SK-N-SH (cell line): ENCODE data around the gene CYP2W1. TPM values are rescaled to one million over a fixed set of nuclear protein-coding genes. Genes with fewer than 3 reads are reported as not detected.

Source experiments
- CTCF ChIA-PET: fragments of 300-600, 350-600 bp; formaldehyde crosslinking; extraction: SDS; loops from one replicate; lab custom pipeline; 2021; lab: Yijun Ruan, JAX
- POLR2A ChIA-PET: fragments of 350-600 bp; sonication (Branson Sonifier 250); formaldehyde crosslinking; extraction: SDS; loops from one replicate; lab custom pipeline; 2020; ENCODE audit warnings: antibody characterized with exemption, inconsistent platforms; lab: Yijun Ruan, JAX
- DNase-seq: peaks from one replicate; pipeline ENCODE4 v3.0.0; 2012
- H2AFZ ChIP-seq: fragments of 200-600 bp; sonication (generic); 2 replicates; pipeline ENCODE4 v1.8.1; 2016; ENCODE audit warnings: antibody characterized with exemption, mild to moderate bottlenecking, low read depth
- H3F3A ChIP-seq: fragments of 200-600 bp; sonication (generic); replicated peaks from 2 replicates; pipeline ENCODE3; 2016; ENCODE audit warnings: antibody characterized with exemption, mild to moderate bottlenecking; ENCODE audit not compliant: insufficient read depth
- H3K27ac ChIP-seq, 2 experiments: fragments of 200-500 bp in 1 of 2; fragments of 200-600 bp in 1 of 2; sonication (Bioruptor generic) in 1 of 2; sonication (generic), shearing (Covaris generic) in 1 of 2; 2 replicates each; pipeline versions ENCODE4 v1.5.1 to v1.6.1; 2014 to 2016; ENCODE audit warnings: low read depth in 2 of 2, inconsistent platforms in 1 of 2, low read length in 1 of 2, mild to moderate bottlenecking in 1 of 2, mixed read lengths in 1 of 2
- H3K27me3 ChIP-seq: fragments of 200-600 bp; sonication (generic), shearing (Covaris generic); 2 replicates; pipeline ENCODE4 v1.6.1; 2016; ENCODE audit warnings: mixed run types; ENCODE audit not compliant: insufficient read depth
- H3K36me3 ChIP-seq, 2 experiments: fragments of 200-500 bp in 1 of 2; fragments of 200-600 bp in 1 of 2; sonication (Bioruptor generic) in 1 of 2; sonication (generic) in 1 of 2; replicated peaks in 1 of 2; 2 replicates each; pipeline versions ENCODE3 to v1.5.1; 2014 to 2016; ENCODE audit warnings: low read length in 1 of 2, mild to moderate bottlenecking in 1 of 2; ENCODE audit not compliant: insufficient read depth in 2 of 2, control insufficient read depth in 1 of 2
- H3K4me1 ChIP-seq, 2 experiments: fragments of 200-500 bp in 1 of 2; fragments of 200-600 bp in 1 of 2; sonication (Bioruptor generic) in 1 of 2; sonication (generic), shearing (Covaris generic) in 1 of 2; 2 replicates each; pipeline versions ENCODE4 v1.5.1 to v1.6.1; 2014 to 2016; ENCODE audit warnings: low read depth in 1 of 2, low read length in 1 of 2, mixed run types in 1 of 2; ENCODE audit not compliant: insufficient read depth in 2 of 2, control insufficient read depth in 1 of 2
- H3K4me2 ChIP-seq: fragments of 200-600 bp; sonication (generic), shearing (Covaris generic); 2 replicates; pipeline ENCODE4 v1.6.1; 2017; ENCODE audit warnings: mixed run types
- H3K4me3 ChIP-seq, 2 experiments: fragments of 200-500 bp in 1 of 2; fragments of 200-600 bp in 1 of 2; sonication (Bioruptor generic) in 1 of 2; sonication (generic), shearing (Covaris generic) in 1 of 2; 2 replicates each; pipeline versions ENCODE4 v1.5.1 to v1.8.1; 2014 to 2016; ENCODE audit warnings: low read depth in 2 of 2, inconsistent platforms in 1 of 2, low read length in 1 of 2, mild to moderate bottlenecking in 1 of 2, mixed read lengths in 1 of 2, moderate library complexity in 1 of 2
- H3K79me2 ChIP-seq: fragments of 200-600 bp; sonication (generic); 2 replicates; pipeline ENCODE4 v1.8.1; 2017; ENCODE audit warnings: mild to moderate bottlenecking; ENCODE audit not compliant: insufficient read depth
- H3K9ac ChIP-seq: fragments of 200-600 bp; sonication (generic); 2 replicates; pipeline ENCODE4 v1.6.1; 2017; ENCODE audit warnings: mixed run types
- H3K9me2 ChIP-seq: fragments of 200-600 bp; sonication (generic); 2 replicates; pipeline ENCODE4 v1.6.1; 2017; ENCODE audit warnings: mixed run types
- H3K9me3 ChIP-seq: fragments of 200-600 bp; sonication (generic); 2 replicates; pipeline ENCODE4 v1.6.1; 2017; ENCODE audit warnings: mixed run types, mild to moderate bottlenecking, moderate library complexity
- H4K20me1 ChIP-seq: fragments of 200-600 bp; sonication (generic); 2 replicates; pipeline ENCODE4 v1.6.1; 2017; ENCODE audit warnings: mild to moderate bottlenecking, mixed run types; ENCODE audit not compliant: insufficient read depth
- EZH2phosphoT487 ChIP-seq: fragments of 200-600 bp; sonication (generic); IDR thresholded peaks from 2 replicates; pipeline ENCODE4 v1.6.1; 2017; ENCODE audit warnings: low read depth, mixed run types, mild to moderate bottlenecking, antibody characterized with exemption, moderate library complexity, borderline replicate concordance
- MAX ChIP-seq: IDR thresholded peaks from 2 replicates; pipeline ENCODE4 v1.4.0; 2012; ENCODE audit warnings: low read depth
- MEF2A ChIP-seq: IDR thresholded peaks from 2 replicates; pipeline ENCODE4 v1.4.0; 2012; ENCODE audit warnings: low read depth, borderline replicate concordance
- MXI1 ChIP-seq: IDR thresholded peaks from 2 replicates; pipeline ENCODE4 v1.6.1; 2012; ENCODE audit warnings: mild to moderate bottlenecking, low read depth, low read length, improper control_type of control experiment
- NRF1 ChIP-seq: IDR thresholded peaks from 2 replicates; pipeline ENCODE4 v1.6.1; 2012; ENCODE audit warnings: low read depth, mild to moderate bottlenecking, low read length
- RAD21 ChIP-seq: IDR thresholded peaks from 2 replicates; pipeline ENCODE4 v1.6.1; 2012; ENCODE audit warnings: mild to moderate bottlenecking, low read length
- RCOR1 ChIP-seq: fragments of 150-350 bp; IDR thresholded peaks from 2 replicates; pipeline ENCODE4 v1.6.1; 2017; ENCODE audit warnings: antibody characterized with exemption, low read length
- REST ChIP-seq: IDR thresholded peaks from 2 replicates; pipeline ENCODE4 v1.6.1; 2012; ENCODE audit warnings: mild to moderate bottlenecking, low read depth, low read length, moderate library complexity
- SMC3 ChIP-seq: IDR thresholded peaks from 2 replicates; pipeline ENCODE4 v1.6.1; 2012; ENCODE audit warnings: low read depth, low read length, improper control_type of control experiment
- TAF1 ChIP-seq: IDR thresholded peaks from 2 replicates; pipeline ENCODE4 v1.6.1; 2012; ENCODE audit warnings: low read depth, mild to moderate bottlenecking, low read length, moderate library complexity, borderline replicate concordance
- WGBS: methylation state at CpG from one replicate; pipeline ENCODE4 v1.1.6; 2017; ENCODE audit warnings: low lambda C conversion rate; 5-methylcytosine and 5-hydroxymethylcytosine counted together
- polyA plus RNA-seq, 3 experiments: library from polyadenylated mRNA; depleted of rRNA; stranded (reverse); fragments of >200 nt; gene quantifications; 2 replicates each; pipeline ENCODE4 v1.2.3, GENCODE V29; 2012
- TF ChIP-seq, protein P1 (sequence below): fragments of 150-350 bp; IDR thresholded peaks from 2 replicates; pipeline ENCODE4 v1.6.1; 2017; ENCODE audit warnings: antibody characterized with exemption, low read length, low read depth, borderline replicate concordance

CYP2W1 gene
- polyA plus RNA-seq, 1 of the 3 experiments (the other 2 are of a cell fraction): 0.10 TPM

DNA sequence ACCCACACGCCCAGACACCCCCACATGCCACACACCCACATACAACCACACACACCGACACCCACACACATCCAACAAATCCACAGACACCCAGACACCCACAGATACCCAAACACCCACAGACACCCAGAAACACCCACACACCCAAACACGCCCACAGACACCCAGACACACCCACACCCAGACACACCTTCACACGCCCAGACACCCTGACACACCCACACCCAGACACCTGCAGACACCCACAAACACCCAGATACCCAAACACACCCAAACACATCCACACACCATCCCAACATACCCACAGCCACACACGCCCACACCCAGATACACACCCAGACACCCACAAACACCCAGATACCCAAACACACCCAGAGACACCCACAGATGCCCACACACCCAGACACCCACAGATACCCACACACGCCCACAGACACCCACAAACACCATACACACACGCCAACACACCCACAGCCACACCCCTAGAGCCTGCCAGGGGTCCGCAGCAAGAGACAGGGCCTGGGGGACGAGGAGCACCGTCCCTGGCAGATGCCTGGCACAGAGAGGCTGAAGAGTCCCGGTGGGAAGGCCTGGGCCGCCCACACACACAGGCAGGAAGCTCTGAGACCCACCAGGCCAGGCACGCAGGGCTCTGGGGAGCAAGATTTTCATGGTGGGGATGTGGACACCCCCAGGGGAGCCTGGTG is 28.5 kb downstream of the CYP2W1 start:
- Histone ChIP-seq H3K9me3 (no peaks in the 10 kb centered on the region), H3K36me3 (peaks cover 8 to 24% of the 10 kb centered on the region in 2 experiments), H3K27ac (no peak overlapping the region), H3K4me2 (no peak overlapping the region), H4K20me1 (peaks cover 79% of the 10 kb centered on the region), H3K9ac (no peak overlapping the region), H3K9me2 (no peaks in the 10 kb centered on the region), H3K4me1 (peaks cover 0 to 3% of the 10 kb centered on the region in 2 experiments; a peak in 1 of 4 replicates), H2AFZ (no peak overlapping the region), H3K27me3 (no peaks in the 10 kb centered on the region), H3F3A (peaks cover 8% of the 10 kb centered on the region), H3K4me3 (no peak overlapping the region), H3K79me2 (peaks cover 49% of the 10 kb centered on the region; the same call in 1 of the 2 replicates)
- WGBS: 94% methylated on average over 12 of the region's 13 CpGs
- DNase-seq: no peak
- ChIA-PET POLR2A (no interaction called here), CTCF (interaction anchor here (5.4 kb wide), 1 partner anchor 19 kb away, joined by 36 read pairs; no protein-coding TSS in a partner anchor)
- TF ChIP-seq, protein P1, sequence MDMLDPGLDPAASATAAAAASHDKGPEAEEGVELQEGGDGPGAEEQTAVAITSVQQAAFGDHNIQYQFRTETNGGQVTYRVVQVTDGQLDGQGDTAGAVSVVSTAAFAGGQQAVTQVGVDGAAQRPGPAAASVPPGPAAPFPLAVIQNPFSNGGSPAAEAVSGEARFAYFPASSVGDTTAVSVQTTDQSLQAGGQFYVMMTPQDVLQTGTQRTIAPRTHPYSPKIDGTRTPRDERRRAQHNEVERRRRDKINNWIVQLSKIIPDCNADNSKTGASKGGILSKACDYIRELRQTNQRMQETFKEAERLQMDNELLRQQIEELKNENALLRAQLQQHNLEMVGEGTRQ: no peak
- TF ChIP-seq MEF2A (no peak), MXI1 (no peak), TAF1 (no peak), SMC3 (no peak), RCOR1 (no peak), MAX (no peak), EZH2phosphoT487 (no peak), RAD21 (no peak), NRF1 (no peak), REST (no peak)
